Measurements from ENCODE around the gene BRF1.

DNA sequence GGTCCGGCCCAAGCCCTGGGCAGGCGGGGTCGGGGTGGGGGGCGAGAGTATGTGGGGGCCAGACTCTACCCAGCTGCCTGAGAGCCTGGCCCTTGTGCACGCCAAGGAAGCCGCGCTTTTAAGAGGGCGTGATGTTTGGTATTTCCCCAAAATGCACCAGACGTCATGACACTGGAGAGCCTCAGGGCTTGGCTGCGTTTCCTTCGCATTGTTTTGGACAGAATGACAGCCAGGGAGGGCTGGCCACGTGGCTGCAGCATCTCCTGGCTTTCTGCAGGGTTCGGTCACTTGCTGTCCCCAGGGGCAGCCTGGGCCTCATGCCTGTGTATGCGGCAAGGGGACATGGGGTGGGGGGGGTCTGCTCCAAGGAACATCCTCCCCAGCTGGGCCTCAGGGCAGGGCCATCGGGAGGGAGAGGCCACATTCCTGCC, 103.6 kb downstream of the BRF1 start:
- TF ChIP-seq, protein P1, sequence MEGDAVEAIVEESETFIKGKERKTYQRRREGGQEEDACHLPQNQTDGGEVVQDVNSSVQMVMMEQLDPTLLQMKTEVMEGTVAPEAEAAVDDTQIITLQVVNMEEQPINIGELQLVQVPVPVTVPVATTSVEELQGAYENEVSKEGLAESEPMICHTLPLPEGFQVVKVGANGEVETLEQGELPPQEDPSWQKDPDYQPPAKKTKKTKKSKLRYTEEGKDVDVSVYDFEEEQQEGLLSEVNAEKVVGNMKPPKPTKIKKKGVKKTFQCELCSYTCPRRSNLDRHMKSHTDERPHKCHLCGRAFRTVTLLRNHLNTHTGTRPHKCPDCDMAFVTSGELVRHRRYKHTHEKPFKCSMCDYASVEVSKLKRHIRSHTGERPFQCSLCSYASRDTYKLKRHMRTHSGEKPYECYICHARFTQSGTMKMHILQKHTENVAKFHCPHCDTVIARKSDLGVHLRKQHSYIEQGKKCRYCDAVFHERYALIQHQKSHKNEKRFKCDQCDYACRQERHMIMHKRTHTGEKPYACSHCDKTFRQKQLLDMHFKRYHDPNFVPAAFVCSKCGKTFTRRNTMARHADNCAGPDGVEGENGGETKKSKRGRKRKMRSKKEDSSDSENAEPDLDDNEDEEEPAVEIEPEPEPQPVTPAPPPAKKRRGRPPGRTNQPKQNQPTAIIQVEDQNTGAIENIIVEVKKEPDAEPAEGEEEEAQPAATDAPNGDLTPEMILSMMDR (conservative IDR thresholded peaks at IDR 0.05; ENCODE audit: low read length), result no peak
- no peak for TF ChIP-seq EZH2phosphoT487 (IDR thresholded peaks at IDR 0.05; ENCODE audit: borderline replicate concordance)
